HG03442 (cell line): Measurements from ENCODE around the gene SNX11.

Source experiments
- ATAC-seq: cut with Tn5 transposase; IDR thresholded peaks from one replicate; pipeline ENCODE4 v1.9.1; 2021; ENCODE audit warnings: mild to moderate bottlenecking, moderate library complexity; ENCODE audit not compliant: unreplicated experiment

SNX11 gene

GRCh38 chr17:48161127-48161905, 53.8 kb downstream of the SNX11 start:
- no peak for ATAC-seq

GRCh38 chr17:48162306-48162934, 54.9 kb downstream of the SNX11 start:
- ATAC-seq: no peak

GRCh38 chr17:48162946-48163506, 55.5 kb downstream of the SNX11 start:
- no peak for ATAC-seq

GRCh38 chr17:48163809-48164208, 56.2 kb downstream of the SNX11 start:
- no peak for ATAC-seq

GRCh38 chr17:48169926-48170325, 62.4 kb downstream of the SNX11 start:
- ATAC-seq: no peak
